HL-60 (cell line): Measurements from ENCODE around the gene NAGLU.
"Not testable (repeated sequence)": the region's sequence is repeated elsewhere in the genome, so short reads cannot be mapped to it uniquely, and the experiment has no call there.

Experiments
- DNase-seq, 2 experiments: peaks; one replicate each; pipeline ENCODE4 v3.0.0-alpha.2; 2010 to 2020; ENCODE audit warnings: low read depth in 1 of 2, low spot score in 1 of 2
- H3K27ac ChIP-seq: fragments of 250-450 bp; sonication (Bioruptor Pico); replicated peaks from 2 replicates; pipeline ENCODE4 v1.5.1; 2020; ENCODE audit warnings: mild to moderate bottlenecking, moderate library complexity
- H3K27me3 ChIP-seq: fragments of 250-450 bp; sonication (Bioruptor Pico); 2 replicates; pipeline ENCODE4 v1.5.1; 2021; ENCODE audit warnings: mild to moderate bottlenecking, moderate library complexity; ENCODE audit not compliant: insufficient read depth, poor library complexity, severe bottlenecking
- H3K4me3 ChIP-seq: replicated peaks from 2 replicates; pipeline ENCODE4 v1.5.1; 2011; ENCODE audit warnings: mild to moderate bottlenecking, control low read depth, low read length; ENCODE audit not compliant: insufficient read depth
- GABPA ChIP-seq: IDR thresholded peaks from 2 replicates; pipeline ENCODE4 v1.6.1; 2012; ENCODE audit warnings: low read depth
- POLR2AphosphoS5 ChIP-seq: IDR thresholded peaks from 2 replicates; pipeline ENCODE4 v1.6.1; 2012; ENCODE audit warnings: low read depth
- SPI1 ChIP-seq: IDR thresholded peaks from 2 replicates; pipeline ENCODE4 v1.6.1; 2012; ENCODE audit warnings: low read depth, mild to moderate bottlenecking, borderline replicate concordance
- TF ChIP-seq, protein P1 (sequence below): IDR thresholded peaks from one replicate; pipeline ENCODE4 v1.5.1; 2011; ENCODE audit warnings: low read length, control low read depth, inconsistent platforms; ENCODE audit not compliant: insufficient read depth
- TF ChIP-seq, protein P2 (sequence below): IDR thresholded peaks from 2 replicates; pipeline ENCODE4 v1.6.1; 2012; ENCODE audit warnings: low read depth; ENCODE audit not compliant: insufficient replicate concordance

NAGLU gene

DNA sequence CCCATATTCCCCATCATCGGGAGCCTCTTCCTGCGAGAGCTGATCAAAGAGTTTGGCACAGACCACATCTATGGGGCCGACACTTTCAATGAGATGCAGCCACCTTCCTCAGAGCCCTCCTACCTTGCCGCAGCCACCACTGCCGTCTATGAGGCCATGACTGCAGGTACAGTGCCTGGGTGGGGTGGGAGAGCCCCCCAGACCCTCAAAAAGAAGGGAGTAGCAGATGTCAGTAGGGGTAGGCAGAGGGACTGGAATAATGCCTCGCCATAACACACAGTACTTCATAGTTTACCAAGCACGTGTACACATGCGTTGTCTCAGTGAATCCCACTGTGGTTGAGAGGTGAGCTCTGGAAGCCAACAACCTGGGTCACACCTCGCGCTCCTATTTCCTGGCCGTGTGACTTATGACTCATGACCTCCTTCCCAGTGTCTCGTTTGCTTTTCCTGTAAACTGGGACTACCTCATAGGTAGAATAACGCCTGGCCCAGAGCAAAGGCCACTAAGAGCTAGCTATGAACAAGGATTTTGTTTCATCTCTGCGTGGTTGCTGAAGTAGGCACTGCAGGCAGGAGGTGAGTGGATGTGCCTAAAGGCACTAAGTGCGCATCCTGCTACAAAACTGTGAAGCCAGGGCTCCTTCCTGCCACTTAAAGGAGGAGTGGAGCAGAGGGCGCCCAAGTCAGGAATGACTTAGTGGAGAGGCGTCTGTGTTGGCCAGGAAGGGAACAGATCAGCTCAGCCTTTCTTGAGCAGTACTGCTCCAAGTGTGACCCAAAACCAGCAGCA is 5.2 kb downstream of the NAGLU start:
- Histone ChIP-seq H3K27ac (no peak overlapping the region), H3K4me3 (no peak overlapping the region), H3K27me3 (no peaks in the 10 kb centered on the region)
- TF ChIP-seq, protein P1, sequence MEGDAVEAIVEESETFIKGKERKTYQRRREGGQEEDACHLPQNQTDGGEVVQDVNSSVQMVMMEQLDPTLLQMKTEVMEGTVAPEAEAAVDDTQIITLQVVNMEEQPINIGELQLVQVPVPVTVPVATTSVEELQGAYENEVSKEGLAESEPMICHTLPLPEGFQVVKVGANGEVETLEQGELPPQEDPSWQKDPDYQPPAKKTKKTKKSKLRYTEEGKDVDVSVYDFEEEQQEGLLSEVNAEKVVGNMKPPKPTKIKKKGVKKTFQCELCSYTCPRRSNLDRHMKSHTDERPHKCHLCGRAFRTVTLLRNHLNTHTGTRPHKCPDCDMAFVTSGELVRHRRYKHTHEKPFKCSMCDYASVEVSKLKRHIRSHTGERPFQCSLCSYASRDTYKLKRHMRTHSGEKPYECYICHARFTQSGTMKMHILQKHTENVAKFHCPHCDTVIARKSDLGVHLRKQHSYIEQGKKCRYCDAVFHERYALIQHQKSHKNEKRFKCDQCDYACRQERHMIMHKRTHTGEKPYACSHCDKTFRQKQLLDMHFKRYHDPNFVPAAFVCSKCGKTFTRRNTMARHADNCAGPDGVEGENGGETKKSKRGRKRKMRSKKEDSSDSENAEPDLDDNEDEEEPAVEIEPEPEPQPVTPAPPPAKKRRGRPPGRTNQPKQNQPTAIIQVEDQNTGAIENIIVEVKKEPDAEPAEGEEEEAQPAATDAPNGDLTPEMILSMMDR = no peak
- TF ChIP-seq POLR2AphosphoS5 = no peak
- no peak for TF ChIP-seq SPI1
- TF ChIP-seq, protein P2, sequence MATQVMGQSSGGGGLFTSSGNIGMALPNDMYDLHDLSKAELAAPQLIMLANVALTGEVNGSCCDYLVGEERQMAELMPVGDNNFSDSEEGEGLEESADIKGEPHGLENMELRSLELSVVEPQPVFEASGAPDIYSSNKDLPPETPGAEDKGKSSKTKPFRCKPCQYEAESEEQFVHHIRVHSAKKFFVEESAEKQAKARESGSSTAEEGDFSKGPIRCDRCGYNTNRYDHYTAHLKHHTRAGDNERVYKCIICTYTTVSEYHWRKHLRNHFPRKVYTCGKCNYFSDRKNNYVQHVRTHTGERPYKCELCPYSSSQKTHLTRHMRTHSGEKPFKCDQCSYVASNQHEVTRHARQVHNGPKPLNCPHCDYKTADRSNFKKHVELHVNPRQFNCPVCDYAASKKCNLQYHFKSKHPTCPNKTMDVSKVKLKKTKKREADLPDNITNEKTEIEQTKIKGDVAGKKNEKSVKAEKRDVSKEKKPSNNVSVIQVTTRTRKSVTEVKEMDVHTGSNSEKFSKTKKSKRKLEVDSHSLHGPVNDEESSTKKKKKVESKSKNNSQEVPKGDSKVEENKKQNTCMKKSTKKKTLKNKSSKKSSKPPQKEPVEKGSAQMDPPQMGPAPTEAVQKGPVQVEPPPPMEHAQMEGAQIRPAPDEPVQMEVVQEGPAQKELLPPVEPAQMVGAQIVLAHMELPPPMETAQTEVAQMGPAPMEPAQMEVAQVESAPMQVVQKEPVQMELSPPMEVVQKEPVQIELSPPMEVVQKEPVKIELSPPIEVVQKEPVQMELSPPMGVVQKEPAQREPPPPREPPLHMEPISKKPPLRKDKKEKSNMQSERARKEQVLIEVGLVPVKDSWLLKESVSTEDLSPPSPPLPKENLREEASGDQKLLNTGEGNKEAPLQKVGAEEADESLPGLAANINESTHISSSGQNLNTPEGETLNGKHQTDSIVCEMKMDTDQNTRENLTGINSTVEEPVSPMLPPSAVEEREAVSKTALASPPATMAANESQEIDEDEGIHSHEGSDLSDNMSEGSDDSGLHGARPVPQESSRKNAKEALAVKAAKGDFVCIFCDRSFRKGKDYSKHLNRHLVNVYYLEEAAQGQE = no peak
- TF ChIP-seq GABPA = no peak
- no peak for DNase-seq

DNA sequence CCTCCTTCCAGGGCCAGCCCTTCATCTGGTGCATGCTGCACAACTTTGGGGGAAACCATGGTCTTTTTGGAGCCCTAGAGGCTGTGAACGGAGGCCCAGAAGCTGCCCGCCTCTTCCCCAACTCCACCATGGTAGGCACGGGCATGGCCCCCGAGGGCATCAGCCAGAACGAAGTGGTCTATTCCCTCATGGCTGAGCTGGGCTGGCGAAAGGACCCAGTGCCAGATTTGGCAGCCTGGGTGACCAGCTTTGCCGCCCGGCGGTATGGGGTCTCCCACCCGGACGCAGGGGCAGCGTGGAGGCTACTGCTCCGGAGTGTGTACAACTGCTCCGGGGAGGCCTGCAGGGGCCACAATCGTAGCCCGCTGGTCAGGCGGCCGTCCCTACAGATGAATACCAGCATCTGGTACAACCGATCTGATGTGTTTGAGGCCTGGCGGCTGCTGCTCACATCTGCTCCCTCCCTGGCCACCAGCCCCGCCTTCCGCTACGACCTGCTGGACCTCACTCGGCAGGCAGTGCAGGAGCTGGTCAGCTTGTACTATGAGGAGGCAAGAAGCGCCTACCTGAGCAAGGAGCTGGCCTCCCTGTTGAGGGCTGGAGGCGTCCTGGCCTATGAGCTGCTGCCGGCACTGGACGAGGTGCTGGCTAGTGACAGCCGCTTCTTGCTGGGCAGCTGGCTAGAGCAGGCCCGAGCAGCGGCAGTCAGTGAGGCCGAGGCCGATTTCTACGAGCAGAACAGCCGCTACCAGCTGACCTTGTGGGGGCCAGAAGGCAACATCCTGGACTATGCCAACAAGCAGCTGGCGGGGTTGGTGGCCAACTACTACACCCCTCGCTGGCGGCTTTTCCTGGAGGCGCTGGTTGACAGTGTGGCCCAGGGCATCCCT is 7.4 kb downstream of the NAGLU start:
- TF ChIP-seq SPI1 = no peak
- no peak for TF ChIP-seq GABPA

DNA sequence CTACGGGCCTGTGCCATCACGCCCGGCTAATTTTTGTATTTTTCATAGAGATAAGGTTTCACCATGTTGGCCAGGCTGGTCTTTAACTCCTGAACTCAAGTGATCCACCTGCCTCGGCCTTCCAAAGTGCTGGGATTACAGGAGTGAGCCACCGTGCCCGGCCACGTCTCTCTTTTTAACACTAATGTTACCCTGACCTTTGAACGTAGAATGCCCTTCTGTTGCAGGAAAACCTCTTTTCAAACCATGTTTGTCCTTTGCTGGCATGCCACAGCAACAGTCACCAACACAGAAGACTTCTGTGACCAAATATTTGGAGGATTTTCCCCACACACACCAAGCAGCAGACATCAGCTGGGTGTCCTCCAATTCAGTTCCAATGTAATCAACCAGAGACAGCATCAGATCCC is 8.8 kb downstream of the NAGLU start:
- DNase-seq = no peak
- no peaks in the 10 kb centered on the region for H3K27me3 ChIP-seq
- H3K4me3 ChIP-seq = no peak overlapping the region
- H3K27ac ChIP-seq = no peak overlapping the region
- TF ChIP-seq GABPA = no peak

More for the DNA sequence above, 7.4 kb downstream of the NAGLU start:
- H3K27ac ChIP-seq = no peak overlapping the region
- H3K4me3 ChIP-seq = no peak overlapping the region
- no peak for DNase-seq
- H3K27me3 ChIP-seq = no peaks in the 10 kb centered on the region

DNA sequence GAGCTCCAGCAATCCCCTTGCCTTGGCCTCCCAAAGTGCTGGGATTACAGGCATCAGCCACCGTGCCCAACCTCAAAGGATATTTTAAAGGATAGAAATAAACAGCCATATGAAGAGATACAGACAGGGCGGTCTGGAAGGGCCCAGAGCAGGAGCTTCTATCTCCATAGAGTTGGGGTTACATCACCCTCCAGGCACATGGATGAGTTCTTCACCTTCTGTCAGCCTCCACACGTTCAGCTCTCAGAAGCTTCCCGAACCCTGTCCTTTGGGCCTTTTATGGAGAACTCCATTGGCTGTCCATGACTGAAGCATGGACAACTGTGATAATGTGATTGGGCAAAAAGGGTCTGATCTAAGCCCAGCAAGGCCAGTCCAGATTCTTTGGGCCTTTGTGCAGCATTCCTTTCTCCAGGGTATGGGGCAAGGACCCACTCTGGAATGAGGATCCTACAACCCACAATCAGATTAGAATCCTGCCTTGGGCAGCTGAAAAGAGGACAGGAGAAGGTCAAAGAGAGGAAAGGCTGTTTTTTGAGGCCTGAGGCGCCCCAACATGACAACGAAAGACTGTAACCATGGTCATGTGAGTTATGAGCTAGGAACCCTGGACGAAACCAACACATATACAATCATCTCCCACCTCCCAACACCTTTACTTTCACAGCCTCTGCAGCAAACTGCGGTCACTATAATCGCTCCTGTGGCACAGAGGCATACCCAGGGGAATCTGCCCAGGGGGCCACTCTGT is 9.9 kb downstream of the NAGLU start:
- not testable (repeated sequence) for H3K27me3 ChIP-seq

DNA sequence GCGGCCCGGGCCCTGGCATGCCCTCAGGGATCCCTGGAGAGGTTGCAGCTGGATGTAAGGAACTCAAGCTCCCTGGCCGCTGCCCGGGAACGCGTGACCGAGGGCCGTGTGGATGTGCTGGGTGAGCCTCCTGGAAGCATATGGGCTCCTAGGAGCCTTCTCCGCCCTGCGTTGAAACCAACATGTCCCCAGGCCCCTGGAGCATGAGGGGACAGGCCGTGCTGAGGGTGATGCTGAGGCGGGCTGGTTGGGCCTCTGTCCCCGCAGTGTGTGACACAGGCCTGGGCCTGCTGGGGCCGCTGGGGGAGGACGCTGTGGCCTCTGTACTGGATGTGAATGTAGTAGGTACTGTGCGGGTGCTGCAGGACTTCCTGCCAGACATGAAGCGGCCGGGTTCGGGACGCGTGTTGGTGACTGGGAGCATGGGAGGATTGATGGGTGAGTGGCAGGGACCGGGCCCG is 11.0 kb downstream of the NAGLU start:
- H3K27ac ChIP-seq = no peak overlapping the region
- DNase-seq = no peak
- TF ChIP-seq, protein P1 = no peak
- TF ChIP-seq, protein P2 = no peak

More for the DNA sequence above, 9.9 kb downstream of the NAGLU start:
- not testable (repeated sequence) for H3K27ac ChIP-seq, H3K4me3 ChIP-seq, DNase-seq

More for the DNA sequence above, 11.0 kb downstream of the NAGLU start:
- H3K27me3 ChIP-seq = no peaks in the 10 kb centered on the region
- no peak overlapping the region for H3K4me3 ChIP-seq
